Small intestine (tissue), 7 donors: ENCODE data around the gene SLC6A17. TPM values are rescaled to one million over a fixed set of nuclear protein-coding genes. Genes with fewer than 3 reads are reported as not detected.

ENCODE experiments used
- DNase-seq, 2 donors: peaks; one replicate each; pipeline versions ENCODE4 v3.0.0 to v3.0.0-alpha.2; 2013
- FAIRE-seq: peaks from 2 replicates; lab custom pipeline; 2012; peaks lifted over from hg19 to GRCh38; lab: Jason Lieb, UNC
- H3K27ac ChIP-seq, 3 donors: one replicate each; pipeline ENCODE4 v1.5.1; 2013; ENCODE audit warnings: low read length in 2 of 3, mild to moderate bottlenecking in 2 of 3, control low read depth in 1 of 3, inconsistent platforms in 1 of 3, low read depth in 1 of 3, moderate library complexity in 1 of 3
- H3K27me3 ChIP-seq, 3 donors: one replicate each; pipeline ENCODE4 v1.6.1; 2013; ENCODE audit warnings: low read length in 3 of 3, inconsistent platforms in 1 of 3; ENCODE audit not compliant: control insufficient read depth in 3 of 3, insufficient read depth in 3 of 3
- H3K36me3 ChIP-seq, 3 donors: one replicate each; pipeline ENCODE4 v1.6.1; 2013; ENCODE audit warnings: low read length in 3 of 3, inconsistent platforms in 1 of 3, low read depth in 1 of 3, mild to moderate bottlenecking in 1 of 3, moderate library complexity in 1 of 3; ENCODE audit not compliant: control insufficient read depth in 3 of 3, insufficient read depth in 2 of 3
- H3K4me1 ChIP-seq, 3 donors: one replicate each; pipeline ENCODE4 v1.6.1; 2013; ENCODE audit warnings: low read length in 2 of 3, inconsistent platforms in 1 of 3, low read depth in 1 of 3, mild to moderate bottlenecking in 1 of 3, moderate library complexity in 1 of 3; ENCODE audit not compliant: control insufficient read depth in 3 of 3, insufficient read depth in 2 of 3
- H3K4me3 ChIP-seq, 3 donors: one replicate each; pipeline ENCODE4 v1.5.1; 2013; ENCODE audit warnings: low read length in 3 of 3, control low read depth in 1 of 3, inconsistent platforms in 1 of 3, low read depth in 1 of 3, mild to moderate bottlenecking in 1 of 3, moderate library complexity in 1 of 3
- H3K9me3 ChIP-seq, 2 donors: one replicate each; pipeline ENCODE4 v1.6.1; 2013; ENCODE audit warnings: low read depth in 1 of 2, low read length in 1 of 2; ENCODE audit not compliant: control insufficient read depth in 2 of 2, insufficient read depth in 1 of 2
- WGBS, 3 donors: extraction: QIAGEN DNeasy Blood & Tissue Kit; methylation state at CpG; one replicate each; pipeline ENCODE4 v1.1.7; 2013; 5-methylcytosine and 5-hydroxymethylcytosine counted together
- polyA plus RNA-seq, 4 donors: library from polyadenylated mRNA; stranded (reverse) in 3 of 4; unstranded in 1 of 4; fragments of 200-250 nt in 3 of 4; fragments of 120-200 nt in 1 of 4; gene quantifications; one replicate each; pipeline versions ENCODE4 v1.2.1 to v1.2.3, GENCODE V29; 2013
- donor health status: healthy with polysubstance abuse.
- donor health status: control.
- donor health status: control.
- donor health status: Bipolar disorder and iron deficiency.
- donor health status: healthy.

The SLC6A17 gene
- polyA plus RNA-seq, 4 donors: under 0.01 to 0.49 TPM; not detected in 2

DNA sequence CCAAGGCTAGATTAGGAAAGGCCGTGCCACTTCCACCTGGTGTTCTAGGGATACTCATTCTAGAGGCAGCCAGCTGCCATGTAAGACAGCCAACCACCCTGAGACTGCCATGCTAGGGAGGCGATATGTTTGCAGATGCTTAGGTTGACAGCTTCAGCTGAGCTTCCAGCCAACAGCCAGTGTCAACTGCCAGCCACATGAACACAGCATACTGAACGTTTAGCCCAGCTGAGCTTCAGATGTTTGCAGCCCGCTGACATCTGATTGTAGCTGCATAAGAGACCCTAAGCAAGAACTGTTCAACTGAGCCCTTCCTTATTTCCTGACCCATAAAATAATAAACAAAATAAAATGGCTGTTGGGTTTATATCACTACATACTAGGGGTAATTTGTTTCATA lies 54.9 kb downstream of the SLC6A17 start:
- 83 to 91% (median 85%) methylated on average over 4 of the region's 4 CpGs for WGBS, 3 donors
- DNase-seq: no peak
- Histone ChIP-seq H3K27me3 (peaks cover 0 to 21% (median 0%) of the 10 kb centered on the region in 3 donors), H3K27ac (no peak overlapping the region), H3K36me3 (no peaks in the 10 kb centered on the region), H3K4me3 (no peak overlapping the region), H3K9me3 (no peaks in the 10 kb centered on the region), H3K4me1 (peaks cover 0 to 8% (median 2%) of the 10 kb centered on the region in 3 donors)
- FAIRE-seq: no peak

DNA sequence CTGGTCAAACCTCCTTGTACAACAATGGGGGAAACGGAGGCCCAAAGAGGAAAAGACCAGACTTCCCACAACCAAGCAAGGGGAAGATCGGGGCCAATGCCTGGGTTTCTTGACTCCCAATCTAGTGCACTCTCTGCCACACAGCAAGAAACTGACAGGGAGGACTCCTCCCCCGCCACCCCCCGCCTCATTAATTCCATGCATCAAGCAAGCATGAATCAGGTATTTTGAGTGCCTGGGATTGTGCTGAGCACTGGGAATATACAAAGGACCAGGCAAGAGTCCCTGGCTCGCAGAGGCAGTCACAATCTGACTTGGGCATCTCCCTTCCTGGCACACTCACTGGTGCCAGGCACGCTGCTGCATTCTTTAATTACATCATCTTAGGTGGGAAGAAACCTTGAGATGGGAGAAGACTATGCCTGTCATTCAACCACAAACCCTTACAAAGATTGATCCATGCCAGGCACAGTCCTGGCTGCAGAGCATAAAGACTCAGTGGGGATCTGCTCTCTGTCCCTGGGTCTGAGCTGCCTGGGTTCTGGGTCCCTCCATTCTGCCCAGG lies 55.4 kb downstream of the SLC6A17 start:
- Histone ChIP-seq H3K4me1 (peaks cover 0 to 8% (median 2%) of the 10 kb centered on the region in 3 donors), H3K36me3 (no peaks in the 10 kb centered on the region), H3K27ac (no peak overlapping the region), H3K27me3 (peaks cover 0 to 21% (median 0%) of the 10 kb centered on the region in 3 donors), H3K4me3 (no peak overlapping the region), H3K9me3 (no peaks in the 10 kb centered on the region)
- WGBS, 3 donors: 88 to 89% (median 89%) methylated on average over 6 of the region's 6 CpGs
- no peak for DNase-seq
- FAIRE-seq: no peak

DNA sequence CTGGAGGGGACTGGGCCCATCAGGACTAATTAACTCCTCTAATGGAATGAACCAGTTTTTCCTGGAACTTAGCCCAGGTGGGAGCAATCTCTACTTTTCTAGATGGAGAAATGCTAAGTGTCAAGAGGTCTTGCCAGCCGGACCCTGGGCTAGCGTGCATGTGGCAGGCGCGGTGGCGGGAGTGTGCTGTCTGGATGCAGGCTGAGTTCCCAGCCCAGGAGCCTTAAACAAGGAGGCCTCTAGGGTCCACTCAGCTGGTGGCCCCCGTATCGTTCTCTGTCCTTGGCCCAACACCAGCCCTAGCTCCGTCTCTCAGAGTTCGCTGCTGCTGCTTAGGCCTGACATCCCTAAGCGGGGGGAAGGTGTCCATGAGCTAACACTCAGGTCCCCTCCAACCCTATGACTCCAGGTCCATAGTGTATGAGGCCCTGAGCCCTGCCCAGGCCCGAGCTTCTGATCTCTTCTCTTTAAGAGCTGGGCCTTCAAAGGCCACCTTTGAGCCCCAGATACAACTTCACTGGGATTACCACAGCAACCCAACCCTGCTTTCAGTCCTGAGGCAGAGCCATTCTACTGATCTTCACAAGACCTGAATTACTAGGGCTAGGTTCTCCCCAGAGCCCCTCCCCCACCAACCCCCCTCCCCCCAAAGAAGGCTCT lies 56.1 kb downstream of the SLC6A17 start:
- H3K4me1 ChIP-seq: peaks cover 0 to 13% (median 2%) of the 10 kb centered on the region in 3 donors
- FAIRE-seq: no peak
- WGBS, 3 donors: 86 to 88% (median 87%) methylated on average over 11 of the region's 11 CpGs
- no peak overlapping the region for H3K27ac ChIP-seq
- peaks cover 0 to 25% (median 2%) of the 10 kb centered on the region in 3 donors for H3K27me3 ChIP-seq
- no peaks in the 10 kb centered on the region for H3K9me3 ChIP-seq
- H3K4me3 ChIP-seq: no peak overlapping the region
- peak in 1 of 2 donors; percentile 58 for DNase-seq
- no peaks in the 10 kb centered on the region for H3K36me3 ChIP-seq

DNA sequence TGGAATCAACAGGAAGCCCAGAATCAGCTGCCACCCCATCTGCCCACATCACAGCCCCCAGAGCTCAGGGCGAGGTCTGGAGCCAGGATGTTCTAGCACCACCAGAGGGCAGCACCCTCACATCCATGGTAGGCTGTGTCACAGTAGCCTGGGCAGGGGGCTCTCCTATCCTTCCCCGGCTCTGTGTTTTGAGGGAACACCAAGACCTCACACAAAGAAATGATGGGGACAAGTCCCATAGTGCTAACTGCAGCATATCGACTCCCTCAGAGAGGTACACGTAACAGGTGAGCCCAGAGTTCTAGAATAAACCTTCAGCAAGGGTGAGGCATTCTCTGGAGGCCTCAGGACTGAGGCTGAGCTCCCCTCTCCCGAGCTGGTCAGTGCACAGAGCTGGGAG lies 57.5 kb downstream of the SLC6A17 start:
- Histone ChIP-seq H3K27ac (no peak overlapping the region), H3K4me1 (peaks cover 0 to 14% (median 2%) of the 10 kb centered on the region in 3 donors), H3K9me3 (no peaks in the 10 kb centered on the region), H3K27me3 (peaks cover 0 to 38% (median 7%) of the 10 kb centered on the region in 3 donors), H3K4me3 (no peak overlapping the region), H3K36me3 (no peaks in the 10 kb centered on the region)
- FAIRE-seq (no peak), DNase-seq (peak; percentile 54 to 74)
- 20 to 24% (median 23%) methylated on average over 4 to 5 of the region's 5 CpGs for WGBS, 3 donors

DNA sequence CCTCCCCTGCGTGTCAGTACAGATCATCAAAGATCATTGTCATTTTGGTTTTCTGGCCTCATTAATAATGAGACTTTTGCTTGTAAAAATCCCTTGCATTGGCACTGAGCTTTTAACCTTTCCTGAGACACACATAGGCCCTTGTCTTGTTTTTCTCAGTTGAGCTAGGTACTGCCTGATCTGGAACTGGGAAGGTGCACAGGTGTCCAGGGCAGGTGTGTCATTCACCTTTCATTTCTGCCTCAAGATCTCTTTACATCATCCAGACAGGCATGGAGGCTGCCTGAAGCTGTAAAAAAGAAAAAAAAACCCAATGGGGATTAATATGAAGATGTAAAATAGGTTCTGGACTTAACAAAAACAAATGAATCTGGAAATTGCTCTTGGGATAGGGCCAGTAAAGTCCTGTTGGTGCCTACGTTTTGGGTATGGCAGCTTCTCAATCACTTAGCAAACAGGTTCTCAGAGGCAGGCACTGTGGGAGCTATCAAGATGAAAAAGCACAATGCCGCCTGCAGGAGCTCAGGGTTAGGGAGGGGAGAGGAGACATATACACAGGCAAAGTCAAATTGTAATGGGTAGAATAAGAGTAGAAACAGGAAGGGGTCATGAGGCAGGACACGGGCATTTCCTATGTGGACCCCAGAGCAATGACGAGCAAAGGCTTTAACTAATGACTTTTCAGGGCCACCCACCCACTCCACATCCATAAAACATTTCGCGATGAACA lies 58.8 kb downstream of the SLC6A17 start:
- Histone ChIP-seq H3K9me3 (no peaks in the 10 kb centered on the region), H3K4me1 (peaks cover 0 to 14% (median 0%) of the 10 kb centered on the region in 3 donors), H3K4me3 (peak overlapping the region in 2 of 3 donors; percentile 31 to 75), H3K36me3 (no peaks in the 10 kb centered on the region), H3K27me3 (peaks cover 0 to 48% (median 7%) of the 10 kb centered on the region in 3 donors), H3K27ac (peak overlapping the region; percentile 45 to 90 (median 55))
- 26 to 41% (median 40%) methylated on average over 7 of the region's 7 CpGs for WGBS, 3 donors
- DNase-seq (peak; percentile 15 to 18), FAIRE-seq (no peak)

DNA sequence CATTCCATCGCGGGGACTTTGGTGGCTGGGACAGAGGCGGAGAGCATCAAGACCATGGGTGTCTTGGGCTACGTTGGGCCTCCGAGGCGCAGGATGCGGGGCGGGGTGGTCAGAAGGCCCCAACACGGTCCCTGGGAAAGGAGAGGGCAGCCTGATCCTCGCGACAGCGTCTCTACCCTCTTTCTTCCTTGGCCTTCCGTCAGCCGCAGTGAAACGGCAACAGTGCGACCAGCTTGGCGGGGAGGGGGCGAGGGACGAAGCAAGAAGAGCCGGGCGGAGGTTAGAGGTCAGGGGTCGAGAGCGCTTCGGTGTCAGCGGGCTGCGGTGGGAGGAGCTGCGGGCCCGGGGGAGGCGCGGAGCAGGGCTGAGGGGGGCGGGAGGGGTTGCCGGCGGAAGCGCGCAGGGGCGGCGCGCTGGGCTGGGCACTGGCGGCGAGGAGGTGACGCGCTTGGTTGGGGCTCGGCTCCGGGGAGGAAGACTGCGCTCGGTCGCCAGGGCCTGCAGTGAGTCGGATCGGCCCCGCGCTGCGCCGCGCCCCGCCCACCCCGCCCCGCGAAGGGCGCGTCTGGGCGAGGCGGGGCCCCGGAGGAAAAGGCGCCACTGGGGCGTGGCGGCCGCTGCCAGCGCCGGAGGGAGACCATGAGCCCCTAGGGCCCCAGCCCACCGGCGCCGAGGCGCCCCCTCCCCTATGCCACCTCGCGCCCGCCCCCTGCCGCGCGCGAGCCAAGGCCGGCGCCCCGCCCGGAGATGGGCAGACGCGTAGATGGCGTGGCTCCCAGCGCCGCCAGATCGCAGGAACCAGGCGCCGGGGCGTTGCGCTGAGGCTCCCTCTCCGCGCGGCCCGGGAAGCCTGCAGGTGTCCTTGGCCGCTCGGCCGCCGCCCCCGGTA lies 59.7 kb downstream of the SLC6A17 start, which contains the start of gene KCNC4:
Gene KCNC4 (plus strand): TSS at position 600 of the 889 bp plus-strand sequence. CDS start 1,186 bp downstream, outside the sequence.
- no peaks in the 10 kb centered on the region for H3K9me3 ChIP-seq
- peak within 1 kb of the TSS; percentile 39 to 75 (median 58) for H3K4me3 ChIP-seq
- H3K4me1 ChIP-seq: peaks cover 0 to 14% (median 0%) of the 10 kb centered on the region in 3 donors
- FAIRE-seq (no peak), DNase-seq (peak; percentile 79 to 88)
- H3K27ac ChIP-seq: peak within 1 kb of the TSS; percentile 45 to 90 (median 55)
- WGBS, 3 donors: 1 to 2% (median 1%) methylated on average over 24 to 103 of the region's 103 CpGs
- H3K36me3 ChIP-seq: no peaks in the 10 kb centered on the region
- H3K27me3 ChIP-seq: peaks cover 0 to 48% (median 7%) of the 10 kb centered on the region in 3 donors

DNA sequence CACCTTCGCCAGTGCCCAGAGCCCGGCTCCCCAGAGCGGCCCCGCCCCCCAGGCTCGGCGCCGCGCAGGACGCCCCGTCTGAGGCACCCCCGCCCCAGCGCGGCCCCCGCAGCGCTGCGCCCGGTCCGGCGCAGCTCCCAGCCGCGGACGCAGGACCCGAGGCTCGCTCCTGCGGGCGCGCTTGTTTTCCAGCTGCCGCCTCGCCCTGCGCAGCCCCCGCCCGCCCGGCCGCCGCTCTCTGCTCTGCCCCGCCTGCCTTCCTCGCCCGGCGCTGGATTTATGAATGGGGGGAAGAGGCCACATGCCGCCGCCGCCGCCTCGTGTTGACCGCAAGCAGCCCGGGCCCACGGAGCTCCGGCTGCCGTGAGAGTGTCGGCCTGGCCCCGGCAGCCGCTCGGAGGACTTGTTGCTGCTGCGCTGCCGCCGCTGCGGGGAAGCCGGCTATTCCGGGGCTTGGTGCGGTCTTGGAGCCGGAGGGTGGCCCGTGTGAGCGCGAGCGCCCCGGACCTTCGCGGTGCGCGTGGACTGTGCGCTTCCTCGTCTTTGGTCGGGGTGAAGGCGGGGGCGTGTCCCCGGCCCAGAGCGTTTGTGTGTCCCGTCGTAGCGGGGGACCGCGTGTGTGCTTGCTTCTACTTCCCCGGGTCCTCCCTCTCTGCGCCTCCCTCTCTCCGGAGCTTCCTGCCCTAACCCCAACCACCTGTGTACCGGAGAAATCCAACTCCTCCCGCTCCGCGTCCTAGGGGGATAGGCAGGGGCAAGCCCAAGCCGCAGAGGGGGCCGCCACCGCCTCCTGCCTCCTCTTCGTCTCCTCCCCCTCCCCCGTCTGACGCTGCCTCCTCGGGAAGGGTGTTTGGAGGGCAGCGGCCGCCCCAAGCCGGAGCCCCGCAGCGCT lies 60.6 kb downstream of the SLC6A17 start:
- Histone ChIP-seq H3K4me3 (peak overlapping the region; percentile 39 to 75 (median 58)), H3K4me1 (peaks cover 0 to 14% (median 0%) of the 10 kb centered on the region in 3 donors), H3K27ac (peak overlapping the region in 2 of 3 donors; percentile 42 to 78), H3K36me3 (peaks cover 0 to 3% (median 0%) of the 10 kb centered on the region in 3 donors), H3K9me3 (no peaks in the 10 kb centered on the region), H3K27me3 (peaks cover 0 to 48% (median 7%) of the 10 kb centered on the region in 3 donors)
- 0 to 1% (median 0%) methylated on average over 44 to 101 of the region's 101 CpGs for WGBS, 3 donors
- DNase-seq: peak; percentile 44 to 75
- no peak for FAIRE-seq
